ENCODE measurements around the gene LEMD3.

Gene LEMD3

DNA sequence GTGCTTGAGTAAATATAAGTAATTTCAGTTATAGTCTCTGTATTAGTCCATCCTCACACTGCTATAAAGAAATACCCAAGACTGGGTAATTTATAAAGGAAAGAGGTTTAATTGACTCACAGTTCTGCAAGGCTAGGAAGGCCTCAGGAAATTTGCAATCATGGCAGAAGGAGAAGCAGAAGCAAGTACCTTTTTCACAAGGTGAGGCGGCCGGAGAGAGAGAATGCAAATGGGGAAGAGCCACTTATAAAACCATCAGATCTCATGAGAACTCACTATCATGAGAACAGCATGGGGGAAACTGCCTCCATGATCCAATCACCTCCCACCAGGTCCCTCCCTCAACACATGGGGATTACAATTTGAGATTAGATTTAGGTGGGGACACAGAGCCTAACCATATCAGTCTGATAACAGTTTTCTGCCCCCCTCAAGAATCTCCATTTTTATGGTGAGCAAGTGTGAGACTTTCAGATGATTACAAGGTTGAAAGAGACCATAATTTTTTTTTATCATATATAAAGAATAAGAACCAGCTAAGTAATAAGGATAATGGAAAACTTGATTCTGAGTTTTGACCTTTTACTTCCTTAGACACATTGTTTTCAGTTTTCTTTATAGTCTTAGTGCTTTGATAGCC is 35.6 kb downstream of the LEMD3 start:
- no peak overlapping the region for H3K27ac ChIP-seq
- DNase-seq (ENCODE audit: low read depth, low spot score), result no peak

DNA sequence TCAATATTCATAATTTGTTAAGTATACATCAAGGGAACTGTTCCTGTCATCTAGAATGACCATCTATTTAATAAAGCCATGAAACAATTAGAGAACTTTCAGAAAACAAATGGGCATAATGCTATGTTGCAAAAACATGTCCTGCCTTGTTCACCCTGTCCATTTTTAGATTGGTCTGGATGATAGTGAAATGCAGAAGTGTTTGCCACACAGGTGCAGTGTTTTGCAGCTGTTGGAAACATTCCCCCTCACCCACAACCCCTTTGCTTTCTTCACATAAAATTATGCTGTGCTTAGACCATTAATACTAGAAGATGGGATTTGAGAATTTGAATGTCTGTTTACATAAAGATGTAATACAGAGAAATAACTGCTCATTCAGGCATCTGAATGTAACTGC is 36.5 kb downstream of the LEMD3 start:
- H3K27ac ChIP-seq, result no peak overlapping the region
- no peak for DNase-seq (ENCODE audit: low read depth, low spot score)

DNA sequence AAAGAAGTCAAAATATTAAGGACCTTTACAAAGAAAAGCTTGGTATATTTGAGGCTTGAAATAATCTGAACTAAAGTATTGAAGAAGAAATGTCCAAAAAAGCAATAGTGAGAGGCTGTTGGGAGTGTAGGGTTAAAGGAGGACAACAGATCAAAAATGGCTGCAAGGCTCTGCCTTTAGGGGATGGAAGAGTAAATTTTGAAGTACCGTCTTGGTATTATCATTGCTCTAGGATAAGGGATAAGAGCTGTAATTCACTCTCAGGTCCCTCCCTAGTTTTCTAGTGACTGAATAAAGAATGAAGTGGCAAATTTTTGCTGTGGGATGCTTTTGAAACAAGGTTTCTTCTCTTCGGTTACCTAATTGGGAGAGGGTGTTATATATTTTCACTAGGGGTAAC is 38.7 kb downstream of the LEMD3 start:
- no peak for DNase-seq (ENCODE audit: low read depth, low spot score)
- H3K27ac ChIP-seq, result no peak overlapping the region

DNA sequence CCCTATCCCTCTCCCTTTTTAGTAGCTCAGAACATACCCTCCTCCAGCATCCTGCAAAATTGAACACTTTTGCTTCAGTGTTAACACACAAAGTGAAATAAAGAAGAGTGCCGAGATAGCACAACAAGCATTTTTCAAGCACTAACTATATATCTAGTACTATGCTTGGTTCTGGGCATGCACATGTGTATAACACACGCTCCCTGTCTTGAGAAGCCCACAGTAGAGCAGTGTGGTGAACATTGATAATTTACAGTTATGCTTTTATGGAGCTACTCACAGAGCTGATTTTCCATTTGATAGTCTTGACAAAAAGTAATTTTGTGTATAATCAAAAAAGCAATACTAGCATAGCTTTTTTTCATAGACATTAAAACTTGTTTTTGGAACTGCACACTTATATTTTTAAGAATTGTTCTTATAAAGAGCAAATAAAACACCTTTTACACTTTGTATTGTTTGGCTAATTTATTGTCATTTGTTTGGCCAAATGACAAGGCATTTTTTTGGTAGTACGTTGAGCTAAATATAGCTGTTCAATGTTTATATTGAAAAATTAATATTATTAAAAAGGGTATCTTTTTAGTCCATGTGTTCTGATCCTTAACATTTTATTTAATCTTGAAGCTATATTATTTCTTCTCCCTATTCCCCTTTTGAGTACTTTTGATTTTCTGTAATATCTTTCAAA is 39.7 kb downstream of the LEMD3 start:
- no peak overlapping the region for H3K27ac ChIP-seq
- no peak for DNase-seq (ENCODE audit: low read depth, low spot score)

DNA sequence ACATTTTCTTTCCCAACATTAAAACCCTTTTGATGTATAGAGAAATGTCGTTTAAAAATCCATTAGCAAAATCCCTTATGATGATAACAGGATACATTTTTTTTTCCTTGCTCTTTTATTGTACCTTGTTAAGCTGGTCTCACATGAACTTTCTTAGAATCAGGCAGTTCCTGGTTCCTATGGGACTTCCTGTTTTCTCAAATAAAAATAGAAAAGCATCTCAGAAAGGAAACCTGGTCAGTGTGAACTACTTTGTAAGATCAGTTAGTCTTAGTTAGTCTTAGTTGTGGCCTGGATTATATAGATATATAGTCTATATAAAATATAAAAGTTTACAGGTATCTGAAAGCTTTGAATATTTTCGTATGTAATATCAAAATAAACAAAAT is 40.3 kb downstream of the LEMD3 start:
- no peak for DNase-seq (ENCODE audit: low read depth, low spot score)

DNA sequence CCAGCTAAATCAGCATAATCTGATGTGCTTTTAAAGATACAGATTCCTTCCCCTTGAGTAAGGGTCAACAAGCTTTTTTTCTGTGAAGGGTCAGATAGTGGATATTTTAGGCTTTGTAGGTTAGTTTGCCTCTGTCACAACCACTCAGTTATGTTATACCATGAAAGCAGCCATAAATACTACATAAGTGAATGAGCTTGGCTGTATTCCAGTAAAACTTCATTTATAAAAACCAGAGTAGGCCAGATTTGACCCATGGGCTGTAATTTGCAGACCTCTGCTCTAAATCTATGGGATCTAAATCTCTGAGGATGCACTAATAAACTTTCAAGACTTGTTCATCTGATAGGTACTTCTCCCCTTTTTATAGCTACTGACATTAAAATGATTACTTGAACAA is 47.7 kb downstream of the LEMD3 start:
- H3K27ac ChIP-seq, result no peak overlapping the region
- no peak for DNase-seq (ENCODE audit: low read depth, low spot score)

More for the DNA sequence above, 40.3 kb downstream of the LEMD3 start:
- H3K27ac ChIP-seq, result no peak overlapping the region

DNA sequence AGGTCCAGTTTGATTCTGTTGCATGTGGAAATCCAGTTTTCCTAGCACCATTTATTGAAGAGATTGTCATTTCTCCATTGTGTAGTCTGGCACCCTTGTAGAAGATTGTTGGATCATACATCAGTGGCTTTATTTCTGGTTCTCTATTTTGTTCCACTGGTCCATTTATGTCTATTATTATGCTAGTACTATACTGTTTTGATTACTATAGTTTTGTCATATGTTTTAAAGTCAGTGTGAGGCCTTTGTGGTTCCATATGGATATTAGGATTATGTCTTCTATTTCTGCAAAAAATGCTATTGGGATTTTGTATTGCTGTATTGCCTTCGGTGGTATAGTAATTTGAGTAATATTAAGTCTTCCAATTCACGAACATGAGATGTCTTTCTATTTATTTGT is 51.4 kb downstream of the LEMD3 start:
- DNase-seq (ENCODE audit: low read depth, low spot score), result no peak
- H3K27ac ChIP-seq, result no peak overlapping the region

DNA sequence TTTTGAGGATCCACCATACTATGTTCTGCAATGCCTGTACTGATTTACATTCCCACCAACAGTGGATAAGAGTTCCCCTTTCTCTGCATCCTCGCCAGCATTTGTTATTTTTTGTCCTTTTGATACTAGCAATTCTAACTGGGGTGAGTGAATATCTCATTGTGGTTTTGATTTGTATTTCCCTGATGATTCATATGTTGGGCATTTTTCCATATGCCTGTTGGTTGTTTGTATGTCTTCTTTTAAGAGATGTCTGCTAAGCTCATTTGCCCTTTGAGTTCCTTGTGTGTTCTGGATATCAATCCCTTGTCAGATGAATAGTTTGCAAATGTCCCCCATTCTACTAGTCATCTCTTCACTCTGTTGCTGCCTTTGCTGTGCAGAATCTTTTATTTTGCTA is 60.1 kb downstream of the LEMD3 start:
- no peak overlapping the region for H3K27ac ChIP-seq
- no peak for DNase-seq (ENCODE audit: low read depth, low spot score)

DNA sequence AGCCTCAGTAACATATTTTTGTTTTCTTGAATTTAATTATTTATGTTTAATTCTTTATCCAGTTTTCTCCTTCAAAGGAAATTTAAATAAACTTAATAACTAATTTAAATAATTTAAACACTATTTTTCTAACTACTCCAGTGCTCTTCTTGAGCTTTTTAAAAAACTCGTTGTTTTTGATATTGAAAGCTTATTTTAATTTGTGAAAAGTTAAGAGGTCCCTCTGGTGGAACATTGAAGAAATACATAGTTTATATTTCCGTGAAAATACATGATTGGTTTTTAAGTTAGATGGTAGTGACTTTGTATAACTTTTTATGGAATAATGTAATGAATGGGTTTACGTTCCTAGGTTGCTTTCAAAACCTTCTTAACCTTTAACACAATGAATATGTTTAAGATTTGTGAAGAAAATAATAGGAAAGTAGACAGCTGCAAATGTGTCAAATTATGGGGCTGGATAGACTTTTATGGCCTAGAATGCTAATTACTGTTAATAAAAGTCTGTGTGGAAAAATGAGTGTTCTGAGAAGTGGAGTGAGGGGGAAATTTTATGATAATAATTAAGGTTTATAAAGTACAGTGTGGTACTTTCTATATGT is 63.2 kb downstream of the LEMD3 start:
- DNase-seq (ENCODE audit: low read depth, low spot score), result no peak

DNA sequence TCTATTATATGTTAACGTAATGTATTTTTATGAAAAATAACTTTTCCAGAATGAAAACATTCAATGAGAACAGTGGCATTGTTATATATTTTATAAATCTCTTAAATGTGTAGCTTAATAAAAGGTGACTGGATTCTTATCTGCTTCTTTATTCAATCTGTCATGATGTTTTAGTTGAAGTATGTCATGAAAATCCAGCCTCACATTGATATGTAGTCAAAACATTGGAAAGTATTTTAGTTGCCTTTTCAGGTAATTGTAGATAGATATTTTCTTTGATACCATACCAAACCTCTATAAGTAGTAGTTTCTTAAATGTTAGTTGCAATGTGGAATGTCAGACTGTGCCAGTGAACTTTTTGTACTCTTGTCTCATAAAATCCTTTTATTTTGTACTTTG is 67.8 kb downstream of the LEMD3 start:
- DNase-seq (ENCODE audit: low read depth, low spot score), result no peak
- no peak overlapping the region for H3K27ac ChIP-seq

More for the DNA sequence above, 63.2 kb downstream of the LEMD3 start:
- H3K27ac ChIP-seq, result no peak overlapping the region

DNA sequence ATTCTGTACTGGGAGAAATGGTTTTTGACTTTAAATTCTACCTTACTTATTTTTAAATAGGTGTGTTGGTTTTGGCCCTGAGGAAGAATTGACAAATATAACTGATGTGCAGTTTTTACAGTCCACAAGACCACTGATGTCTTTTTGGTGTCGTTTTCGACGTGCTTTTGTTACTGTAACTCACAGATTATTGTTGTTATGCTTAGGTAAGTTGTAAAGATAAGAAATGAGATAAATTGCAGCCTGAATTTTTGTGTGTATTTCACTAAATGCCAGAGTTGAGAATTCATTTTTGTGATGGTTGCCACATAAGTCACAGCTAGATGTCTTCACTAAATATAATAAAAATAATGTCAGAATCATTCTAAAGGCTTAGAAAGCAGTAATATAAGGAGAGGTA is 69.2 kb downstream of the LEMD3 start:
- DNase-seq (ENCODE audit: low read depth, low spot score), result no peak
- no peak overlapping the region for H3K27ac ChIP-seq

DNA sequence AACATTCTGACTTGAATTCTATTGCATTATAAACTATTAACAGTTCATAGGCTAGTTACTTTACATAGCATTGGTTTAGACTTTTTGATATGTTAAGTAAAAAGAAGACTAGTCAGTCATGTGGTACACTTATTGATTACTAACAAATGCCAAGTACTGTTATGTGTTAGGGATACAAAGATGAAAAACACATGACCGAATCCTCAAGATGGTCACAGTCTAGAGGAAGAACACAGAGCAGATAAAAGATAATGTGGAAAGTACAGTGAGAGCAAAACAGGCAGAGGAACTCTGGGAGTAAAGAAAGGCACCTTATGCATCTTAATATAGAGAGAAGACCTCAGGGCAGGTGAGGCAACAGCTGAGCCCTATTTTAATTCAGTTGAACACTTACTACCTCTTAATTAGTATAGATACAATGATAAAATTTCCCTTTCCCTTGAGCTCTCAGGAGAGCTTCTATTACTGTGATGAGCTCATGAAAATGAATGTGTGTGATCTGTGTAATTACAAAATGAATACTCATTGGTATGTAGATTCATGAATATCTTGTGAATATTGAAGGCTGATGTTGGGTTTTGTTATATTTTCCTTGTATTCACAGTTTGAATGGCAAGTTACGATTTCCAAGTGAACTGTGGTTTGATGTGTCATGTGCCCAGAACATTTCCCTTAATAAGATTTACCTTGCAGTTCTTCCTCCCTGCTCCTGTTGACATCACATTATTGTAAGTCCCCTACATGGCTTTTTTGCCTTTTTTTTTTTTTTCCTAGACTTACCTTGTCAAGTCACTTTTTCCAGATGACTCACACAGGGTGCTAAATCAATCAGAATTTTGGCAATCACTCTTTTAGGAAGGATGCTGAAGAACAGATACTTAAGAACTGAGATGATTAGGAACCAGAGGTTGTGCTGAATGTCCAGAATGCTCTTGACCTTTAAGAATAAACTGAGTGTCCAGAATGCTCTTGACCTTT is 79.6 kb downstream of the LEMD3 start:
- DNase-seq (ENCODE audit: low read depth, low spot score), result no peak
- H3K27ac ChIP-seq, result no peak overlapping the region

DNA sequence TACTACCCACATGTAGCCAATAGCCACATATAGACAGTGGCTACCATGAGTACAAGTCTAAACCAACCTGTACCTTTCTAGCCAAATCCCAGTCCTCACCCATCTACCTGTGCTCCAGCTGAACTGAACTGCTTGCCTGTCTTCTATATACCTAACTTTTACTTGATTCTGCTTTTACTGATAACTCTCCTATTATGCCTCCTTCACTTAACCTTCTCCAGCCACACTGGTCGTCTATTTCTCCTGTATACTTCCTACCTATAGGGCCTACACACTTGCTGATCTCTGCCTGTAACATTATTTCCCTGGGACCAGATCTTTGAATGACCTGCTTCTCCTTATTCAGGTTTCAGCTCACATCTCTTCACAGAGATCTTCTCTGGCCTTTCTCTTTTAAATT is 83.1 kb downstream of the LEMD3 start:
- H3K27ac ChIP-seq, result no peak overlapping the region
- DNase-seq (ENCODE audit: low read depth, low spot score), result no peak

DNA sequence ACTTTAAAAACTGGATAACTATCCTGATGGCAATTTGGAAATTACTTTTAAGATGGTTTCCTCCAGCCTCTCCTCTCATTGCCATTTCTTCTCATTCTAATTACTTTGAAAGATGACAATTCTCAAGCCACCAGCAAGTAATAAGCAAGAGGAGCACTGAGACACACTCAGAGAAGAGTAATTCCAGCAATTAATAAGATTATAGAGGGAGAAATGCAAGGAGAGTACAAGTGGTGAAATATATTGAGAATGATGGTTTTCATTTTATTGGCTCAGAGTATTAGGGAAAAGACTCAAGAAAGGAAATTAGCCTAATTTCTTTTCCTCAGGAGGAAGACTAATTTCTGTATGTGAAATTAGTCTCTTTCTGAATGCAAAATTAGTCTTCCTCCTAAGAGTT is 88.6 kb downstream of the LEMD3 start:
- H3K27ac ChIP-seq, result no peak overlapping the region
- no peak for DNase-seq (ENCODE audit: low read depth, low spot score)

DNA sequence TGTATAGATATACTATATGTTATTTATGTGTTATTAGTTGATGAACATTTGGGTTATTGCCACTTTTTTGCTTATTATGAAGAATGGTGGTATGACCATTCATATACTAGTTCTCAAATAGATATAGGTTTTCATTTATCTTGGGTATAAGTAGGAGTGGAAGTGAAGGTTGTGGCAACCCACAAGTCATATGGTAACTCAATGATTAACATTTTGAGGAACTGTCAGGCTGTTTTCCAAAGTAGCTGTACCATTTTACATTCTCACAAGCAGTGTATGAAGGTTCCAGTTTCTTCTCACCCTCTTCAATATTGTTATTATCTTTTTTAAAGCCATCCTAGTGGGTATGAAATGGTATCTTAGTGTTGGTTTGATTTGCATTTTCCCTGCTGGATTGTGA is 90.1 kb downstream of the LEMD3 start:
- no peak overlapping the region for H3K27ac ChIP-seq
- no peak for DNase-seq (ENCODE audit: low read depth, low spot score)

DNA sequence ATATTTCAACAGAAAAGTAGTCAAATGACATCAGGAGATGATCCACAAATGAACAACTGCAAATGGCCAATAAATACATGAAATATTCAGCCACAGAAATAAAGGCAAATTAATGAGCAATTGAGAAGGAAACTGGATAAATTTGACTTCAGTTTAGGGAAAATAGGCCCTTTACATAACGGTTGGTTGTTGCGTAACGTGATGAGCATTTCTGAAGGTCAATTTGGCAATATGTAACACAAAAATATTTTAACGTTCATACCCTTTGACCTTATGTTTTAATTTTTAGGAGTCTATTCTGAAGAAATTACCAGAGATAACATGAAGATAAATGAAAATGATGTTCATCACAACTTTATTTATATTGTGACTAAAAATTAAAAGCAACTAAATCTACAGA is 94.4 kb downstream of the LEMD3 start:
- no peak for DNase-seq (ENCODE audit: low read depth, low spot score)

DNA sequence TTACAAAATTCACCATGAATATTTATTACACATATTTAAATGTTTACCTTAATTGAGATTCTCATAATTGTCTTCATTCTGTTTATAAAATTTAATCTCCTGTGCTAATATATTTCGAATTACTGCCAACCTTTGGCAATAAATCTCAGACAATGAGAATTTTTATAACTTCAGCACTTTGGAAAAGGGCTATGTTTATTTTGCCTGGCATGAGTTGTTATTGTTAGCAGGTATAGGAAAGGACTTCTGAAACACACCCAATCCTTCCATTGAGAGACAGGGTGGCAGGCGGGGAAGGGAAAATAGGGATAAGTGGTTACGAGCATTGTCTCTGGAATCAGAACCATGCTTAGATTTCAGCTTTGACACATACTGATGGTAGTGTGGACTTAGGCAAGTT is 97.0 kb downstream of the LEMD3 start:
- H3K27ac ChIP-seq, result no peak overlapping the region
- DNase-seq (ENCODE audit: low read depth, low spot score), result no peak

More for the DNA sequence above, 94.4 kb downstream of the LEMD3 start:
- H3K27ac ChIP-seq, result no peak overlapping the region

DNA sequence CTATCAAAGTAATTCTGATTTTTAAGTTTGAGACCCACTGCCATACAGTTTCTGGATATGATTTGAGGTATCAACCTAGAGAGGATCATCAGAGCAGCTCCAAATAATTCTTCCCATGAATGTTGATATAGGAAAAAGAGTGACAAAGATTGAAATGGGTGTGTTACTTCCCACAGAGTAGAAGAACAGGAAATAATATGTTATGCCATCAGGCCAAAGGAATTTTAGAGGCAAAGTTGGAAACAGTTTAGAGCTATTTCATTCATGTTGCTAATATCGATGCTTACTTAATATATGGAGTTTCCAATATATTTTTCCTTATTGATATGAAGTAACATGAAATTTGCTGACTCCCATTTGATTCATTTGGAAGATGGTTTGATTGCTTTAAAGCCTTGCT is 100.2 kb downstream of the LEMD3 start:
- DNase-seq (ENCODE audit: low read depth, low spot score), result no peak
- H3K27ac ChIP-seq, result peak overlapping the region; percentile 21

DNA sequence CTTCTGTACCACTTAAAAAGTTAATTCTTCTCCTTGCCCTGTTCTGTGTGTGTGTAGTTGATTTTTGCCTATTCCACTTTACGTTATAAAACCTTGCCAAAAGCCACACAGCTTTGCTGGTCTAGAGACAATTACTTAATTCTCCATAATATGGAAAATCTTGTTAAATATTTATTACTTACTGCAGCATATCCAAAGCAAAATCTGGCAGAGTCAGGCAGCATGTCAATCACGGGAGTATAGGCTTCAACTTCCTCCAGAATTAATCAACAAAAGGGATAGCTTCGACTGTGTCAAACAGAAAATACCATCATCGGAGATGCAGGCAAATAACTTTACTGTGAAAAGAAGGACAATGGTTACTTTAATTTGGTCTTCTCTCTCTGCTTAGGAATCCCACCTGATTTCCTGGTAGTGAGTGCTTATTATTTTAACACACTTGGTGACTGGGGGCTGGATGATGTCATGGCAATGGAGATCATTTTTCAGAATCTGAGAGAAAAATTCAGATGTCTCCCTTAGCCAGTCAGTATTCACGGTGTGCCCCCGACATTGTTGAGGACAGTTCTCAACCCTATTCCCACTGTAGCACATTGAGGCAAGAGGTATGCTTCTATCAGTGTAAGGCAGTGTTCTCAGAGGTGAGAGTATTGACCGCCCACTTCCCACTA is 105.4 kb downstream of the LEMD3 start:
- no peak for DNase-seq (ENCODE audit: low read depth, low spot score)
- no peak overlapping the region for H3K27ac ChIP-seq

DNA sequence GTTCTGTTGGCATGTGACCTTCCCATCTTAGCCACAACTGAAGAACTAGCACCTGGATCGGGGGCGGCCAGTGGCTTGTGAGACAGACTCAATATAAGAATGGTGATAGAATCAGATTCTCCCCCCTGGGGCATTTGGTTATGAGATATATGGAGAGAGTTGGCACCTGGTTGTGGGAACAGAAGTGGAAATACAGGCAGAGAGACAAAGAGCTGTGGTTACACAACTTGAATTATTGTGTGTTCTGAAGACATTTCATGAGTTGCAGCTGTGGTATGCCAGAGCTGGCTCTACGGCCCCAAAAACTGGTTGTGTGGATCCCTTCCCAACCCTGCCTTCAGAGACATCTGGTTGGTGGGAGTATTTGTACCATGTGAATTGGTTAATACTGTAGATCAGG is 106.2 kb downstream of the LEMD3 start:
- no peak for DNase-seq (ENCODE audit: low read depth, low spot score)
- no peak overlapping the region for H3K27ac ChIP-seq
